ENCODE results near the gene TSPAN18. TPM values are rescaled to one million over a fixed set of nuclear protein-coding genes. Genes with fewer than 3 reads are reported as not detected.

The TSPAN18 gene
- total and polyA plus RNA-seq, 2 of the 4 experiments (the other 2 are of a cell fraction), result 0.36 to 1.1 TPM

- Histone ChIP-seq H2AFZ (replicated peaks; ENCODE audit: low read length, poor library complexity) (no peak overlapping the region), H3K9me3 (ENCODE audit: control insufficient read depth, insufficient read depth, low read length) (no peaks in the 10 kb centered on the region), H3K18ac (ENCODE audit: low read depth, low read length) (peak overlapping the region; percentile 38; the same call in 1 of the 2 replicates), H2AK9ac (replicated peaks; ENCODE audit: low read depth, low read length, poor library complexity) (no peak overlapping the region), H3K79me1 (ENCODE audit: low read depth in 1 of 2, low read length in 2 of 2) (no peaks in the 10 kb centered on the region), H3K27ac (ENCODE audit: insufficient read depth, low read length) (no peak overlapping the region), H3K27me3 (ENCODE audit: control insufficient read depth, insufficient read depth, low read length) (peaks cover 18% of the 10 kb centered on the region), H3K4ac (ENCODE audit: low read depth, low read length) (peak overlapping the region; percentile 38), H4K5ac (ENCODE audit: low read depth, low read length) (peak overlapping the region; percentile 30), H3K23ac (ENCODE audit: low read depth, low read length) (no peak overlapping the region), H2BK120ac (ENCODE audit: low read depth, low read length) (peak overlapping the region; percentile 46), H4K8ac (ENCODE audit: low read depth in 2 of 2, low read length in 2 of 2) (peak overlapping the region; percentile 53 to 62; a peak in 2 of 4 replicates), H3K9me1 (ENCODE audit: insufficient read depth, low read length) (no peaks in the 10 kb centered on the region; the same call in 1 of the 2 replicates), H4K20me1 (ENCODE audit: insufficient read depth, low read length) (no peaks in the 10 kb centered on the region; the same call in 1 of the 2 replicates), H3K4me1 (ENCODE audit: control insufficient read depth, insufficient read depth, low read length) (peaks cover 11% of the 10 kb centered on the region), H2BK20ac (ENCODE audit: low read depth, low read length) (peak overlapping the region; percentile 38), H3K56ac (ENCODE audit: extremely low read depth, insufficient read depth, low read length) (no peak overlapping the region), H2BK5ac (ENCODE audit: low read depth, low read length, poor library complexity, severe bottlenecking) (no peak overlapping the region), H2BK15ac (ENCODE audit: low read depth, low read length) (peak overlapping the region; percentile 52; the same call in 1 of the 3 replicates), H3K36me3 (ENCODE audit: control insufficient read depth, insufficient read depth, low read length) (no peaks in the 10 kb centered on the region), H2AK5ac (ENCODE audit: low read depth, low read length) (peak overlapping the region; percentile 27), H3K14ac (replicated peaks; ENCODE audit: low read depth, low read length) (peak overlapping the region; percentile 19; the same call in 1 of the 2 replicates), H3K4me3 (ENCODE audit: insufficient read depth, low read depth, low read length) (no peak overlapping the region), H3K4me2 (ENCODE audit: low read depth, low read length) (no peak overlapping the region), H3K9ac (ENCODE audit: low read depth, low read length) (no peak overlapping the region), H4K91ac (ENCODE audit: insufficient read depth, low read depth, low read length) (peak overlapping the region; percentile 50)
- WGBS, 2 experiments (ENCODE audit: extremely low coverage in 2 of 2, insufficient read length in 1 of 2), result no CpG with 5 or more reads among the region's 5 CpGs
- ChIA-PET POLR2A (ENCODE audit: unreplicated experiment) (no interaction called here), CTCF (interaction anchor here (1.4 kb wide), 1 partner anchor 16 kb away, joined by 4 read pairs; no protein-coding TSS in a partner anchor)
- in situ Hi-C loops (cut with MboI; ENCODE audit: low sequenced_read_pairs), result no loop called here
- no peak for TF ChIP-seq ELK1 (IDR thresholded peaks at IDR 0.05; ENCODE audit: borderline replicate concordance, low read depth, low read length)
- no TSS peak for BruUV-seq (replicated peaks)
- DNase-seq (peak; percentile 30), ATAC-seq (ENCODE audit: low read depth) (0 out of 2 replicates have a peak, but pooled peaks have one; percentile 10)
- intact Hi-C loops (cut with micrococcal nuclease), result no loop called here
- dilution Hi-C loops (cut with HindIII; ENCODE audit: low sequenced_read_pairs, unreplicated experiment), result no loop called here
Observed at GRCh38 chr11:44854741-44855492, 128.2 kb downstream of the TSPAN18 start.

Data from IMR-90 (cell line).